Right kidney (tissue), 1 donor: Measurements from ENCODE around the gene TIMP2.
"Not testable (repeated sequence)": the region's sequence is repeated elsewhere in the genome, so short reads cannot be mapped to it uniquely, and the experiment has no call there.

Experiments
- DNase-seq: peaks from one replicate; pipeline ENCODE4 v3.0.0-alpha.2; 2016

Gene TIMP2

DNA sequence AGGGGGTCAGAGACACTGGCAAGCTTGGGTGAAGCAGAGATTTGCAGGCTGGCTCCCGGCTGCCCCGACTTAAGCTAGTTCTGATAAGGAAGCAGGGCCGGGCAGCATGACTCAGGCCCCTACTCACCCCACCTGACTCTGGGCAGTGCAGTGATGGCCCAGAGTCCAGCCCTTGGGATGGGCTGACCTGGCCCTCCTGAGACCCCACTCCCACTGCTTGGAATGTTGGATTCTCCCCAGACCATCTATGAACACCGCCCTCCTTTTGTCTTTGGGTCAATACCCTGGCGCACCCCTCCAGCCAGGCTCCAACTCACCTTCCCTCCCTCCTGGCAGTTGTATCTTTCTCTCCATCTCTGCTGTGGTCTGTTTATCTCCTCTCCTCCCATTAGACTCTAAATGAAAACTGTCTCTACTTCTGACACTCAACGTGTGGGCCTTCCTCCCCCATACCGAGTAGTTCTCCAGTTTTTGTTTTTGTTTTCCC, 33.5 kb upstream of the TIMP2 start:
- DNase-seq = no peak

DNA sequence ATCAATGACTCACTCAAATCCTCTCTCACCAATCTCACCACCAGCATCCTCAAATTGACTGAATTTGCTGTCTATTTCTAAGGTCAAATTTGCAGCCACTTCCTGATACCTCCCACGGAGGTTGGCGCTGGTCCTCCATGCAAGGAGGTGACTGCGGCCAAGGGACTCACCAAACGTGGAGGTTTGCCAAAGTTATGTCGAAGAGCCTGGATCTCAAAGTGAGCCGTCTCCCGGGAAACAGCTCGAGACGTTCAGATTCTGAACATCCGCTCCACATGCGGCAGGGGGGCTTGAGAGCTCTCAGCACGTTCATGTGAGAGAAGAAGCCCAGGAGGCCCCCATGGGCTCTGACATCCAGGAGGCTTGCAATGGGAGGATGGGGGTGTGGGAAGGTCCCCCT, 31.9 kb upstream of the TIMP2 start:
- no peak for DNase-seq

DNA sequence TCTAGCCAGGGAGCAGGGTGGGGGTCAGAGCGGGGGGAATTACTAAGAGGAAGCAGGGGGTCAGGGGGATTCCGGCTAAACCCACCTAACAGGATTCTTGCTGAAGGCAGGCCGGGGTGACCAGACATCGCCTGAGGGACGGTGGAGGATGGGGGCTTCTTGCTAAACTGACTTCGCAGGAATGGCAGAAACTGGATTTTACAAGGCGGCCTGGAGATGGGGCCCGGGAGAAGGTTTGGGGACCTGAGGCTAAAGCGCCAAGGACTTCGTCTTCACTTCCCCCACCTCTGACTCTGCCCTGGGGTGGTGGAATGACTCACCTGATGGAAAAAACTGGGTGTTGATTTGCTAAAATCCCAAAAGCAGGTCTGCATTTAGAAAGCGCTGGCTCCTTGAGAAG, 31.1 kb upstream of the TIMP2 start:
- DNase-seq = no peak

DNA sequence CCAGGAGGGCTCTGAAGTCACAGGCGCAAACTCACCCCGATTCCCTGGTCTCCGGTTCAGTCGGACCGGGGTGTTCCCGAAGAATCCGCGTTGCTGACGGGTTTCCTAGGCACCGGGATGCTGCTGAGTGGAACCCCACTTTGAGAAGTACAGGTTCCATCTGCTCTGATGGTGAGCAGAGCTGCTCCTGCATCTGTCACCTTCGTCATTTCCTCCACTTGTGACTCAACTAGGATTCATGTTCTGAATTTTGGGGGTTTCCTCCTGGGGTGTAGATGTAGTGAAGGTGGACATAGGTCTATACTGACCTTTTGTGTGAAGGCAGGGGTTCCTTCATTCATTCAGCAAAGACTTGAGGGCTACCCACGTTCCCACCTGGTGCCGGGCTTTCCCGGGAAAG, 29.5 kb upstream of the TIMP2 start:
- DNase-seq = no peak

DNA sequence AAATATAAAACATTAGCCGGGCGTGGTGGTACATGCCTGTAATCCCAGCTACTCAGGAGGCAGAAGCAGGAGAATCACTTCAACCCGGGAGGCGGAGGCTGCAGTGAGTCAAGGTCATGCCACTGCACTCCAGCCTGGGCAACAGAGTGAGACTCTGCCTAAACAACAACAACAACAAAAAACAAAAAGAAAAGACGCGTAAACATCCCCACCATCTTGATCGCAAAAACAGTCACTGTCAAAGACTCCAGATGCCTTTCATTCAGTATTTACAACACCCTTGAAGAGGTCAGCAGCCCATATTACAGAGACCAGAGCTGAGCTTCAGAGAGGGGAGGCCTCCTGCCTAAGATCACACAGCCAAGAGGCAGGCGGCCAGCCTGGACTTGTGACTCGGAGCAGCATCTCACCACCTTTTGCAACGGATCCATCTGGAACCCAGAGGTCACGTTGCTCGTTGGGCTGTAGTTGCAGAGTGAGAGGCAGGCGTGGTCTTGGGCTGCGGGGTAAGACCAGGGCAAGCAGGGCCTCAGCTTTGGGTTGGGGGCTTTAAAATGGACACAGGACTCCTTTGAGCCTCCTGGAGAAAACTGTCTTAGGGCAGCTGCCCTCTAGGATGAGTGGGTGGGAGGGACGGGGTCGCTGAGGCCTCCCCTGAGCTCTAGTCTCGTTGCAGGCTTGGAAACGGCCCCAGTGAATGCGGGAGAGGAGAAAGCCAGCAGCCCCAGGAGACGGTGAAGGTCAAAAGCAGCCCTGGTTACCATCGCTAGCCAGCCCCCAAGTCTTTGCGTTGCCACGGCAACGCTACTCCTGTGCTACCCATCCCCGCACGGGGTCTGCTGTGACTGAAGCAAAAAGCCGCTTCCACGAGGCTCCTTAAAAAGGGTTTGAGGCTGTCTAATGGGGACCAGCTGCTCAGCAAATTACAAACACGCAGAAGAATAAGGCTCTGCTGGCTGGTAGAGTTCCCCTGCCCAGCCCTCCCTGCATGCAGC, 28.5 kb upstream of the TIMP2 start:
- DNase-seq = no peak

DNA sequence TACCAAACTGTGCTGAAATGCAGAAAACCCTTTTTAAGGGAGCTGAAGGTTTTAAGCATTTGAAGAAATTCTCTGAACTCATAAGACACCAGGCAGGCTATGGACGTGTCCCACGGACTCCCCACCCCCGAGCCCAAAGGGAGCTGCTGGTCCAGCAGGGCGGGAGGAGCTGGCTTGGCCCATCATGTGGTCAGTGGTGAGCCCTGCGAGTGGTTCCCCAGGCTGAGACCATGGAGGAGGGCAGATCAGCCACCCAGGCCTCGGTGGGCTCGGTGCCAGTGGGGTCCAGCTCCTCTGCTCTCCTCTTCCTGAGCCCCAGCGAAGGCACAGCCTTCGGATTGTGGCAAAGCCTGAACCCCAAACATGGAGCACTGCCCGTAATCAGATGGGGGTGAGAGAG, 27.5 kb upstream of the TIMP2 start:
- DNase-seq = no peak

DNA sequence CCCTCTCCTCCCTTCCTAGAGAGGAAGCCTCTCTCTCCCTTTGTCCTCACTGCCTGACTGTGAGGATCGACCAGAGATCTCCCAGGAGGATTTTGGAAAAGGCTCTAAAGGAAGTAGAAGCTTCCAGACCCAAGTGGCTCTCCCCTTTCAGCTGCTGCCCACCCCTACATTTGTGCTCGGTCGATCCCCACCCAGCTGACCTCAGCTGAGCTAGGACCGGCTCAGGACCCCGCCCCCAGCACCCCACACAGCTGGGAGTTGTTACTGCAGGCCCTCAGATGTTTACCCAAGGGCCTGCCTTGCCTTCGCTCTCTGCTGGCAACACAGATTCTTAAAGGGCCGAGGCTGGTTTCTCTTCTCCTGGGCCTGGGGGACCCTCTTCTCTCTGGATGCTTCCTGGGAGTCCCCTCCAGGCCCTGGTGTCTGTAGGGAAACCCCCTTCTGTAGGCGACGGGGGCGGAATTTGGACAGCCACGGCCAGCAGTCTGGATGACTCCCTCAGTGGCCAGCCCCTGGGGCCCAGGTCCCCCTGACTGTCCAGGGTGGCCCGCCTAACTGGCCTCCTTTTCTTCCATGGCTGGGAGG, 26.9 kb upstream of the TIMP2 start:
- peak; percentile 70 for DNase-seq

DNA sequence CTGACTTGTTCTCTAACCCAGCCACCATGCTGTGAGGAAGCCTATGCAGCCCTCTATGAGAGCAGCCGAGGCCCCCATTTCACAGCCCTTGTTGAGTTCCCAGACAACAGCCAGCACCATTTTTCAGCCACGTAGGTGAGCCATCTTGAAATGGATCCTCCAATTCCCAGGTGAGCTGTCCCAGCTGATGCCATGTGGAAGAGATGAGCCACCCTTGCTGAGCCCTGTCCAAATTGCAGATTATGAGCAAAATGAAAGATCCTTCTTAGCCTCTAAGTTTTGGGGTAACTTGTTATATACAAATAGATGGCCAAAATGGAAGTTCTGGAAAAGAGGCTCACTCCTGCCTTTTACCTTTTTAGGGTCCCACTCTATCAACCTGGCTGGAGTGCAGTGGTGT, 25.7 kb upstream of the TIMP2 start:
- DNase-seq = no peak

DNA sequence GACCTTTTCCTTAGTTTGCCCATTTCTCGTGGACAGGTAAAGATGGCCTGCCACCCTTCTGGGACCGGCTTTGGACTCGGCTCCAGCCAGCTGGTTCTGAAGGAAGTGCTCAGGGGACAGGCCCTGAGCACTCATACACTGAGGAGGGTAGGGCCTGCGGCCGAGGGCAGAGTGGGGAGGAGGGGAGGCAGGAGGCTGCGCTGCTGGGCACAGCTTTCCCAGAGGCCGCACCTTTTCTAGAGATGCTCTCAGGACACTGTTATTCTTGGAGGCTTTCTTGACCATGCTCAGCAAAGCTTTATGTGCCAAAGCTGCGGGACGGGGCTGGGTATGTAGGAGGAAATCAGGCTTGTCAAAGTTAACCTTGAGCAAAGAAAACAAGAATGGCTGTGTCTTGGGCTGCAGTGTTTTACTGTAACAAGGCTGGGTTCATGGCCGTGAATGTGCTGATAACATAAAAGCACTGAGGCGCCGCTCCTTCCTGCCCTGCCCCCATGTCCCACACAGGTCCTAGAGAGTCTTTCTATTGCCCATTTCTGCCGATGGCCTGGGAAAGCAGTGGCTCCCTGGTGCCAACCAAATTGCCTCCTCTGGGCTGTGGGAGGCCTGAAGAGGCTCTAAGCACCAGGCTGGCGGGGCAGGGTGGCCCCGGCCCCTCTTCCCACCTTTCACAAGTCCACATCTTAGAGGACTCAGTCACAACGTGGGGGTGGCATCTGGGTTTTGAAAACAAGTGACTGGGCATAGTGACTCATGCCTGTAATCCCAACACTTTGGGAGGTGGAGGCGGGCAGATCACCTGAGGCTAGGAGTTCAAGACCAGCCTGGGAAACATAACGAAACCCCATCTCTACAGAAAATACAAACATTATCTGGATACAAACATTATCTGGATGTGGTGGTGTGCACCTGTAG, 22.3 kb upstream of the TIMP2 start:
- DNase-seq = peak; percentile 33

DNA sequence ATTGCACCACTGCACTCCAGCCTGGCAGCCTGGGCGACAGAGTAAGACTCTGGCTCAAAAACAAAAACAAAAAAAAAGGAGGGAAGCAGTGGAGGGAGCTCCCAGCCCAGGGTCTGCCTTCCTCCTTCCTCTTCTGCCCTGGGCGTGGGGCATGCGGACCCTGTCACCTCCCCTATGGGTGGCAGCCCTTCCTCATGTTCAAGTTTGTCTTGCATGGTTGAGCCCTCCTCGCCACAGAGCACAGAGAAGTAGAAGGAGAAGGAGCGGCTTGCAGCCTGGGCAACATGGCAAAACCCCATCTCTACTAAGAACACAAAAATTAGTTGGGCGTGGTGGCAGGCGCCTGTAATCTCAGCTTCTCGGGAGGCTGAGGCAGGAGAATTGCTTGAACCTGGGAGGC, 21.4 kb upstream of the TIMP2 start:
- DNase-seq = no peak

DNA sequence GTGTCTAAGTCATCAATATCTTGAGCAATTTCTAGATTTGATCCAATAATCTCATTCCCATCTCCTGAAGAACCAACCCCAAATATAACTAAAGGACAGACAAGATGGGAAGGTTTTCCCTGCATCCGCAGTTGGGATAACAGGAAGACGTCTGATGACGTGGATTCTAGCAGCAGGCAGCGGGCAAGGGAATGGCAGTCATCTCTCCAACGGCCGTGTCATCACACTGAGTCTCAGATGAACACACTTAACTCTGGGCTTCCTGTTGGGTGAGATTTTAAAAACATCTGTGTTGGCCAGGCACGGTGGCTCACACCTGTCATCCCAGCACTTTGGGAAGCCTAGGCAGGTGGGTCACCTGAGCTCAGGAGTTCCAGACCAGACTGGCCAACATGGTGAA, 20.9 kb upstream of the TIMP2 start:
- no peak for DNase-seq

DNA sequence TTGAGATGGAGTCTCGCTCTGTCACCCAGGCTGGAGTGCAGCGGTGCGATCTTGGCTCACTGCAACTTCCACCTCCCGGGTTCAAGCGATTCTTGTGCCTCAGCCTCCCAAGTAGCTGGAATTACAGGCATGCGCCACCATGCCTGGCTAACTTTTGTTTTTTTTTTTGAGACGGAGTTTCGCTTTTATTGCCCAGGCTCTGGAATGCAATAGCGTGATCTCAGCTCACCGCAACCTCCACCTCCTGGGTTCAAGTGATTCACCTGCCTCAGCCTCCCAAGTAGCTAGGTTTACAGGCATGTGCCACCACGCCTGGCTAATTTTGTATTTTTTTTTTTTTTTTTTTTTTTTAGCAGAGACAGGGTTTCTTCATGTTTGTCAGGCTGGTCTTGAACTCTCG, 20.3 kb upstream of the TIMP2 start:
- not testable (repeated sequence) for DNase-seq

DNA sequence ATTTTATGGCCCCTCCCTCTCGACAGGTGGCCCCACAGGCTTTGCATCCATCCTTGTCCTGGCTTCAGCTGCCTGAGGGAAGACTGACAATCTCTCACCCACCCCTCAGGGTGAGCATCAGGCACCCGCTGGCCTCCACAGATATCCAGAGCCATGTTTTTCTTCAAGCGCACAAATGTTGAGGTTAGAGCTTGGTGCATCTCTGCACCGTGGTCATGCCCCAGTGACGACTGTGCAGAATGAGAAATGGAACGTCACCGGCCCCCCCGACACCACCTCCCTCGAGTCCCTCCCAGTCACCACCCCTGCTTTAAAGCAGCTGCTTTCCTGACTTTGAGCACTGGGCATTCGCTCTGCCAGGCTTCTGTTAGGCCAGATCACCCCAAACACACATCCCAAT, 19.8 kb upstream of the TIMP2 start:
- no peak for DNase-seq

DNA sequence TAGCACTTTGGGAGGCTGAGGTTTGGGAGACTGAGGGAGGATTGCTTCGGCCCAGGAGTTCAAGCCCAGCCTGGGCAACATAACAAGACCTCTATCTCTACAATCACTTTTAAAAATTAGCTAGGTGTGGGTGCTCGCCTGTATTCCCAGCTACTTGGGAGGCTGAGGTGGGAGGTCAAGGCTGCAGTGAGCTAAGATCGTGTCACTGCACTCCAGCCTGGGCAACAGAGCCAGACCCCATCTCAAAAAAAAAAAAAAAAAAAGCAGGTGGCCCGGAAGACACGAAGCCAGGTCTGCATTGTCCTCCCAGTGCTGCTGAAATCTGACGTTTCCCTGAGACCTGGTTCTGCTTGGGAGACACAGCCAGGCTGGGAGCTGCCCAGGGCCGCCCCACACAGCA, 18.8 kb upstream of the TIMP2 start:
- no peak for DNase-seq

DNA sequence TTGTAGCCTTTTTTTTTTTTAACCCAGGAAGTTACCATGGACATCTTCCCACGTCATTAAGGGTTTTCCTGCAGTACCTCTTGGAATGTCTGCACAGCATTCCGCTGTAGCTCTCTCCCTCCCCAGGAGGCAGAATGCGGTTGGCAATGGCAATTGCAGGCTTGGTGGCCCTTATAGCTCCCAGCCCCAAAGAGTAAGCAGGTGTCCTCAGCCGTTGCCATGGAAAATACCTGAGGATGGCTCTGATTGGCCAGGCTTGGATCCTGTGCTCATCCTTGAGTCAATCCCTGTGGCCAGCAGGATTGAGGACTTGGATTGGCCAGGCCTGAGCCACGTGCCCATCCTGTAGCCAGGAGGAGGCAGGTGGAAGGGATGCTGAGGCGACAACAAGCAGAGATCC, 15.5 kb upstream of the TIMP2 start:
- no peak for DNase-seq

DNA sequence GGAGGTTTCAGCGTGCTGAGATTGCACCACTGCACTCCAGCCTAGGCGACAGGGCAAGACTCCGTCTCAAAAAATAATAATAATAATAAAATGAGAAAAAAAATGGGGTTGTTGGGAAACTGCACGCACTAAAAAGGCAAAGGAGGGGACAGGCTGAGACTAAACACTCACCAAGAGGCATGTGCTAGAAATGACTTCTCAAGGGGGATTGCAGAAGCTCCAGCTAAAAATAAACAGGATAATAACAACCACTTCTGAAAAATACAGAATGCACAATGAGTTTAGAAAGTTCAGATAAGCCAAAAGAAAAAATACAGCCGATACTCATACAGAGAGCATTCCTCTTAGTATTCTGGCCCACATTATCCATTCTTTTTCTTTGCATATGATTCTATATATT, 15.1 kb upstream of the TIMP2 start:
- DNase-seq = no peak

DNA sequence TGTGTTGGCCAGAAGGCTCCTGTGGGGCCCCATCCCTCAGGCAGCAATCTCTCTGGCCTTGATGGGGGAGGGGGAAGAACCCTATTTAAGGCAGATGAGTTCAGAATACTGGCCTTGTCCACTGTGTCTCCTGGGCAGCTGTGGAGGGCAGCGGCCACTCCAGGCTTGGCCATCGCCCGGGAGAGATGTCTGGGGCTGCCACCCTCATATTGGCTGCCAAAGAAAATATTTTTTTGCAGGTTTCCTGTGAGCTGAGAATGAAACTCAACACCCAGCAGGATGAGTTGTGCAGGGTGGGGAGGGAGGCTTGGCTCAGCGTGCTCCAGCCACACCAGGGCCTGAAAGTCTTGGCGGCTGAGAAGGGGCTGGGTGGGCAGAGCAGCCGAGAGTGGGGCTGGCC, 14.4 kb upstream of the TIMP2 start:
- DNase-seq = no peak

DNA sequence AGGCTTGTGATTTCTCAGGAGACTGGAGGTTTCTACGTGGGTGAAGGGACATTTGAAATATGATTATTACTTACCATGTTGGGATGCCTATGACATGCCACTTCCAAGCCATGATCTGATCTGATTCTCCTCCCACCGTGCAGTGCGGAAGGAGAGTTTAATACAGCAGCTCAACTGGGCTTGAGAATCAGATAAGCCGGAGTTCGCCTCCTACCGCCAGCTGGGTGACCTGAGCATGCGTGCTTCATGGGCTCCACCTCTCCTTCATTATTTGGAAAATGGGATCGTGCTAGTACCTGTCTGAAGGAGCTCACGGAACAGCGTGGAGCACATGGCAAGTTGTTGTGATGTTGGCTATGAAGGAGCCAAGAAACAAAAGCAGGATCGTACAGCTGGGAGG, 12.4 kb upstream of the TIMP2 start:
- no peak for DNase-seq

DNA sequence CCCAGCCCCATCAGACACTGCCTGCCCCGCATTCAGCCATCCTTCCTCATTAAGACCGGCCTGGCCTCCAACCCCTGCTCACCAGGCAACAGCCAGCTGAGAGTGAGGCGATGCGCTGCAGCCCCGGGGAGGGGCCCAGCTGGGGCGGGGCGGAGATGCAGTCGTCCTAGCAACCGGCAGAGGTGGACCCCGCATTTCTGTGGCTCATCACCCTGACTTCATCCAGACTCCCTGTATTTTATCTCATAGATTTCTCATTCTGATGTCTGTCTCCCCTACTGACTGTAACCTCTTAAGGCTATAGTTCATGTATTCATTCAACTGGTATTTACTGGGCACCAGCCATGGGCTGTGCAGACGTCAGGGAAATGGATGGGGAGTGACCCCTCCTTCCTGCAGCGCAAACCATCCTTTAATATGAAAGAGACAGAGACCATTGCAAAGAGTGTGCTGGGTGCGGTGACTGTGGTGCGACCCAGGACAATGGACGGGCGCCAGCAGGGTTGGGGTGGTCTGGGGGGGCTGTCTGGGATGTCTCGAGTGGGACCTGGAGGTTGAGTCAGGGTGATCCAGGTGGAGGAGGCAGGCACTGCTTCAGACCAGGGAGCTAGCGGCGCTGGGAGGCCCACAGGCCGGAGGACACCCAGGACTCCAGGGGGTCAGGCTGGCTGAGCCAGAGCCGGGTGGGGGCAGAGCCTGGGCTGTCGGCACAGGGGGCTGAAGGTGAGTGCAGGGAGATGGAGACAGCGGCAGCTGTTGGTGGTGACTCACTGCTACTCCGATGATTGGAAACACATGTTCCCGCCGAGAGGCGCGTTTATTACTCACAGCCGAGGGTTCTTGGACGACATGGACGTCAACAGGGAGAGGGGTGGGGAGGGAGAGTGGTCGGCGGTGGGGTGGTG, 10.5 kb upstream of the TIMP2 start:
- no peak for DNase-seq

DNA sequence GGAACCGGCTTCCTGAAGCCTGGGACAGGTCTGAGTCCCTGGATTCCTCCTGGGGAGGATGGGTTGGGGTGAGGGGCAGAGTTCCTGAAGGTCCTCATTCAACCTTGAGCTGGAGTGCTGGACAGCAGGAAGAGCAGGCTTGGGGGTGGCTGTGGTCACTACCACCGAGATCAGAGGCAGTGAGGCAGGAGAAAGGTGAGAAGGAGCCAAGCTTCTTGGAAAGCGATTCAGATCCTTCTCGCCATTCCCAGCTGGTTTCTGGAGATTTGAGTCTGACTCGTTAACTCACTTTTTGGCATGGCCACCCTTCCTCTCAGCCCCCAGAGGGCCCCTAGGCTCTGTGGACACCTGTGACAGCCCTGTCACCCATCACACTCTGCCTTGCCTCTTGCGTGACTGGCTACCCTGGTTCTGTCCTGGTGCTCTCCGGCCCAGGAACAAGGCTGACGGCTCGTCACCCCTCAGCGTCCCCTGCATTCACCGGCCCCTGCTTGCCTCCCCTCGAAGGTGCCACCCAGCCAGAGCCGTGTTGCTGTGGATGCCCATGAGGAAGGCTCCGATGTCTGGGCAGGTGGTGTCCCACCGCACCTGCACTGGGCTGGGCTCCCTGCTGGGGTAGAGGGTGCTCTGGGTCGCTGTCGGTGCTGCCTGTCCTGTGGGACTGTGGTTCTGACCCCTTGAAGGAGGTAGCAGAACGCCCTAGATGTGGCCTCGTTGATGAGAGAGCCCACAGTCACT, 9.7 kb upstream of the TIMP2 start:
- DNase-seq = no peak
